A673 (cell line): ENCODE measurements around the gene FOXD4L6.
"Not testable (repeated sequence)": the region's sequence is repeated elsewhere in the genome, so short reads cannot be mapped to it uniquely, and the experiment has no call there.

Source experiments
- EZH2 ChIP-seq: fragments of 200-600 bp; sonication (generic); IDR thresholded peaks from 2 replicates; pipeline ENCODE4 v1.6.1; 2017; ENCODE audit warnings: borderline replicate concordance, low read depth, mild to moderate bottlenecking, mixed read lengths, antibody characterized with exemption, low read length; ENCODE audit not compliant: poor library complexity, severe bottlenecking
- TF ChIP-seq, protein P1 (sequence below): fragments of 300-800, 200-600 bp; sonication (generic); conservative IDR thresholded peaks from 2 replicates; pipeline ENCODE4 v1.5.1; 2017; ENCODE audit warnings: low read depth, mild to moderate bottlenecking, antibody characterized with exemption, low read length, moderate library complexity, mixed read lengths

DNA sequence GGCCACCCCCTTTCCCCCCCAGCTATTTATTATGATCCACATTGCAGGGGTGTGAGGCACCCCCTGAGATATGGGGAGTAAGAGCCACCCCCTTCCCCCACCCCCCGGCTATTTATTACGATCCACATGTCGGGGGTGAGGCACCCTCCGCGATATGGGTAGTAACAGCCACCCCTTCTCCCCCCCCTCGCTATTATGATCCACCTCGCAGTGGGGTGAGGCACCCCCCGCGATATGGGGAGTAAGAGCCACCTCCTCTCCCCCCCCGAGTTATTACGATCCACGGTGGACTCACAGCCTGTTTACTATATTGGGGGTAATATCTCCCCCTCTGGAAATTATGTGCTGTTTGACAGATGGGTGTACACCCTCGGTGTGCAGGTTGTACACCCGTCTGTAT is 15.1 kb downstream of the FOXD4L6 start:
- TF ChIP-seq, protein P1, sequence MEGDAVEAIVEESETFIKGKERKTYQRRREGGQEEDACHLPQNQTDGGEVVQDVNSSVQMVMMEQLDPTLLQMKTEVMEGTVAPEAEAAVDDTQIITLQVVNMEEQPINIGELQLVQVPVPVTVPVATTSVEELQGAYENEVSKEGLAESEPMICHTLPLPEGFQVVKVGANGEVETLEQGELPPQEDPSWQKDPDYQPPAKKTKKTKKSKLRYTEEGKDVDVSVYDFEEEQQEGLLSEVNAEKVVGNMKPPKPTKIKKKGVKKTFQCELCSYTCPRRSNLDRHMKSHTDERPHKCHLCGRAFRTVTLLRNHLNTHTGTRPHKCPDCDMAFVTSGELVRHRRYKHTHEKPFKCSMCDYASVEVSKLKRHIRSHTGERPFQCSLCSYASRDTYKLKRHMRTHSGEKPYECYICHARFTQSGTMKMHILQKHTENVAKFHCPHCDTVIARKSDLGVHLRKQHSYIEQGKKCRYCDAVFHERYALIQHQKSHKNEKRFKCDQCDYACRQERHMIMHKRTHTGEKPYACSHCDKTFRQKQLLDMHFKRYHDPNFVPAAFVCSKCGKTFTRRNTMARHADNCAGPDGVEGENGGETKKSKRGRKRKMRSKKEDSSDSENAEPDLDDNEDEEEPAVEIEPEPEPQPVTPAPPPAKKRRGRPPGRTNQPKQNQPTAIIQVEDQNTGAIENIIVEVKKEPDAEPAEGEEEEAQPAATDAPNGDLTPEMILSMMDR: not testable (repeated sequence)
- not testable (repeated sequence) for TF ChIP-seq EZH2
